BLaER1 (cell line): Measurements from ENCODE around the gene FRMD4A.
A peak's percentile ranks its signal among the peaks of the same experiment; 100 is the strongest.
"Not testable (repeated sequence)": the region's sequence is repeated elsewhere in the genome, so short reads cannot be mapped to it uniquely, and the experiment has no call there.

Experiments used
- H3K27ac ChIP-seq: shearing (Covaris generic); formaldehyde crosslinking; 2 replicates; pipeline ENCODE4 v1.8.1; 2022
- H3K27me3 ChIP-seq: shearing (Covaris generic); formaldehyde crosslinking; 2 replicates; pipeline ENCODE4 v1.8.1; 2022
- H3K36me3 ChIP-seq: shearing (Covaris generic); formaldehyde crosslinking; 2 replicates; pipeline ENCODE4 v1.8.1; 2022
- H3K4me1 ChIP-seq: shearing (Covaris generic); formaldehyde crosslinking; 2 replicates; pipeline ENCODE4 v1.8.1; 2022
- H3K4me2 ChIP-seq: shearing (Covaris generic); formaldehyde crosslinking; 2 replicates; pipeline ENCODE4 v1.8.1; 2022
- H3K4me3 ChIP-seq: shearing (Covaris generic); formaldehyde crosslinking; 2 replicates; pipeline ENCODE4 v1.8.1; 2022
- H3K9ac ChIP-seq: shearing (Covaris generic); formaldehyde crosslinking; 2 replicates; pipeline ENCODE4 v1.8.1; 2022
- H3K9me3 ChIP-seq: shearing (Covaris generic); formaldehyde crosslinking; 2 replicates; pipeline ENCODE4 v1.8.1; 2022
- H4K20me1 ChIP-seq: shearing (Covaris generic); formaldehyde crosslinking; 2 replicates; pipeline ENCODE4 v1.8.1; 2022
- Cebpa-rat ChIP-seq: shearing (Covaris generic); IDR thresholded peaks from 2 replicates; pipeline ENCODE4 v1.8.1; 2022

FRMD4A gene

DNA sequence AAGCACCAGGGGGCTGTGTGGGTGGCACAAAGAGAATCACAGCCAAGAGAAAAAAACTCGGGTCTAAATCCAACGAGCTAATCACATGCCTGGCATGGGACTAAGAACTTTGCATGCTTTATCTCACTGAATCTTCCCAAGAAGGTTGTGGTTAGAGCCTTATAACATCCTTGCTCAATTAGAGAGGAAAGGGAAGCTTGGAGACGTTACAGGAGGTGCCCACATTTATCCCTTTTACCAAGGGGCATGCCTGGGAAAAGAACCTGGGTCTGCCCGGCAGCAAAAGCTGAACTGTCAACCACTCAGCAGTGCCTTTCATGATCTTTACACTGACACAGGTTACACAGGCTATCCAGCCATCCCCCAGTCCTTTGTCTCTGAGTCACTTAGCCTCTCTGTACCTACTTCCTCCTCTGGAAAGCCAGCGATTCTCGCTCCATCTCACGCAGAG is 553.8 kb downstream of the FRMD4A start:
- Histone ChIP-seq H3K4me3 (no peak overlapping the region), H3K4me1 (peaks cover 6% of the 10 kb centered on the region; the same call in 1 of the 2 replicates), H3K4me2 (no peak overlapping the region), H3K9me3 (no peaks in the 10 kb centered on the region), H4K20me1 (no peaks in the 10 kb centered on the region), H3K27ac (no peak overlapping the region), H3K9ac (no peak overlapping the region), H3K27me3 (no peaks in the 10 kb centered on the region), H3K36me3 (no peaks in the 10 kb centered on the region)
- no peak for TF ChIP-seq Cebpa-rat

- H3K27me3 ChIP-seq: no peaks in the 10 kb centered on the region
- H3K4me1 ChIP-seq: no peaks in the 10 kb centered on the region
- H4K20me1 ChIP-seq: no peaks in the 10 kb centered on the region
- no peak overlapping the region for H3K9ac ChIP-seq
- no peak overlapping the region for H3K4me3 ChIP-seq
- H3K9me3 ChIP-seq: no peaks in the 10 kb centered on the region
- no peaks in the 10 kb centered on the region for H3K36me3 ChIP-seq
- no peak overlapping the region for H3K27ac ChIP-seq
- no peak for TF ChIP-seq Cebpa-rat
- H3K4me2 ChIP-seq: no peak overlapping the region
Measured at GRCh38 chr10:13775786-13776775, 554.6 kb downstream of the FRMD4A start.

DNA sequence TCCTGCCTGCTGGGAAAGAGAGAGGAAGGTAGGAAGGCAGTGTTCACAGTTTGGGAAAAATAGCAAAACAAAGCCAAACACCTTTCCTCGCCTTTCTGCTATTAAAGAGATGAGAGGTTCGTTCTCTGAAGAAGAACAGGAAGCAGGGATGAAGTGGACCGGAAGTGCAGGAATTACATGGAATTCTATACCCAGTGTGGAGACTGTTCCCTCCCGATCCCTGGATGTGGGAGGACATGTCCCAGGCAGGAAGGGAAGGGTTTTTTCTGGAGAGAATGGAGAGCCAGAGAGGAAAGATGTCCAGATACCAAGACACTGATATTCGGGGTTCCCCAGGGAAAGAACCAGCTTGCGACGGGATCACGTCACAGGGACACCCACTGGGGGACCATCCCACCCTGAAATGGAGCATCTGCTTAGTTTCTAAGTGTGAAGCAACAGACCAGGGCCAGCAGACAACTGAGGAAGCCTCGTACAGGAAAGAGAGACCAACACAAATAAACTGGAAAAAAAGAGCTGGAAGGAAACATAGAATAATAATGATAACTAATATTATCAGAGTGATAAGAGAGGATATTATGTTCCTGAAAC is 556.3 kb downstream of the FRMD4A start:
- TF ChIP-seq Cebpa-rat: no peak
- Histone ChIP-seq H3K4me2 (no peak overlapping the region), H3K27me3 (no peaks in the 10 kb centered on the region), H4K20me1 (no peaks in the 10 kb centered on the region), H3K36me3 (no peaks in the 10 kb centered on the region), H3K9ac (no peak overlapping the region), H3K27ac (no peak overlapping the region), H3K4me3 (no peak overlapping the region), H3K4me1 (peaks cover 11% of the 10 kb centered on the region), H3K9me3 (no peaks in the 10 kb centered on the region)

DNA sequence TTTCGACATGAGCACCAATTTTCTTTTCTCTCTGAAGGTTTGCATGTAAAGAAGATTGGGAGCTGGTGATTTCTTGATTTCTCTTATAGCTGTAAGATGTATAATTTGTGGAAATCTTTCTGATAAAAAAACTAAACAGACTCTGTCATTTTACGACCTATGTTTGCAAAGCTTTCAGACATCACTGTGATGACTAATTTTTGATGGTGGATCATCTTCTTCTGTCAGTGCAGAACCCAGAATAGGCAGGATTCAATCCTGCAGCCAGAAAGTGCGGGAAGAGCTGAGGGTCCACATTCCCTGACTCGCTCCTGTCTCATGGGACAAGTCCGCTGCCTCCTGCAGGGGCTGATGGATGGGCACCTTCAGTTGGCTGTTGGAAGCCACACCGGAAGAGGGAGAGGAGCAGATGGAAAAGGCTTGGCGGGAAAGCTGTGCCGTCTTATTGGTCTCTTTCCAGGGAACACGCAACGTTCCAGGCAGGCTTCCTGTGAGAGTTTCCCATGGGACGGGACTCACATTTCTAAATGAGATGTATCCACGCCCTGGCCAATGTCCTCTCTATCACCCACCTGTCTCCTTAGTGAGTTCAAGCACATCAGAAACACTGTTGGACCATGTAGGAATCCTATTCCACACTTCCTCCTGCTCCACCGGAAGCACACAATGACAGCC is 557.1 kb downstream of the FRMD4A start:
- Histone ChIP-seq H3K4me2 (no peak overlapping the region), H3K27me3 (no peaks in the 10 kb centered on the region), H3K27ac (no peak overlapping the region), H3K36me3 (no peaks in the 10 kb centered on the region), H3K9me3 (no peaks in the 10 kb centered on the region), H3K9ac (no peak overlapping the region), H3K4me3 (no peak overlapping the region), H3K4me1 (peaks cover 13% of the 10 kb centered on the region), H4K20me1 (no peaks in the 10 kb centered on the region)
- no peak for TF ChIP-seq Cebpa-rat

DNA sequence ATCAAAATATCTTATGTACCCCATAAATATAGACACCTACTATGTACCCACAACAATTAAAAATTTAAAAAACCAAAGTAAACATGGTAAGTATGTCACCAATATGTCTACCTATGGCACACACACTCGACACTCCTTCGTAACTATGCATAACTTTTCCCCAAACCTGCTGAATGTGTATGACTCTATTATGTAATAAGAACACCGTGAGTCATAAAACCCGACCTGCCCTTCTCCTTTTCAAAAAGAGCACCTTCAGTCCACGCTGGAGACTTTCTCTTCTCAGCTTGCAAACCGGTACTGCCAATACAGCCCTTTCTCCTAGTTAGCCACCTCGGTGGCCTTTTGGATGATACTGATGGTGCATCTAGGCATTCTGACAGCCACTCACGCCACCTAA is 557.7 kb downstream of the FRMD4A start:
- Histone ChIP-seq H3K36me3 (no peaks in the 10 kb centered on the region), H3K27ac (no peak overlapping the region), H3K4me1 (peaks cover 13% of the 10 kb centered on the region), H3K9ac (no peak overlapping the region), H3K27me3 (no peaks in the 10 kb centered on the region), H4K20me1 (no peaks in the 10 kb centered on the region), H3K4me3 (no peak overlapping the region), H3K4me2 (no peak overlapping the region), H3K9me3 (no peaks in the 10 kb centered on the region)
- TF ChIP-seq Cebpa-rat: no peak

DNA sequence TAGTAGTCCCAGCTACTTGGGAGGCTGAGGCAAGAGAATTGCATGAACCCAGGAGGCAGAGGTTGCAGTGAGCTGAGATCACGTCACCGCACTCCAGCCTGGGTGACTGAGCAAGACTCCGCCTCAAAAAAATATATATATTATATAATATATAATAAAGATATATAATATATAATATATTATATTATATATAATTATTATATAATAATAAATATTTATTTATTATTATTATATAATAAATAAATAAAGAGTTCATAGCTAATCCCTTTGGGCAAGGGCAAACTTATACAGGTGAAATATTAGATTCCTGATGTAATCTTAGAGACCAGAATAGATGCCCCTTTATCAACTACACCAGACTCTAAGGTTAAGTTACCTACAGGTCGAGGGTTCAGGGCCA is 558.7 kb downstream of the FRMD4A start:
- no peaks in the 10 kb centered on the region for H3K27me3 ChIP-seq
- no peak overlapping the region for H3K9ac ChIP-seq
- H3K9me3 ChIP-seq: no peaks in the 10 kb centered on the region
- H3K27ac ChIP-seq: no peak overlapping the region
- H3K4me2 ChIP-seq: no peak overlapping the region
- H3K4me3 ChIP-seq: no peak overlapping the region
- no peaks in the 10 kb centered on the region for H3K36me3 ChIP-seq
- H3K4me1 ChIP-seq: peaks cover 13% of the 10 kb centered on the region
- no peaks in the 10 kb centered on the region for H4K20me1 ChIP-seq
- TF ChIP-seq Cebpa-rat: no peak

GRCh38 chr10:13770760-13771493 is 559.8 kb downstream of the FRMD4A start:
- no peak overlapping the region for H3K9ac ChIP-seq
- H3K27me3 ChIP-seq: no peaks in the 10 kb centered on the region
- H3K4me1 ChIP-seq: peaks cover 20% of the 10 kb centered on the region
- H4K20me1 ChIP-seq: no peaks in the 10 kb centered on the region
- no peak for TF ChIP-seq Cebpa-rat
- no peak overlapping the region for H3K4me3 ChIP-seq
- no peak overlapping the region for H3K27ac ChIP-seq
- peak overlapping the region; percentile 47; the same call in 1 of the 2 replicates for H3K4me2 ChIP-seq
- H3K9me3 ChIP-seq: no peaks in the 10 kb centered on the region
- no peaks in the 10 kb centered on the region for H3K36me3 ChIP-seq

DNA sequence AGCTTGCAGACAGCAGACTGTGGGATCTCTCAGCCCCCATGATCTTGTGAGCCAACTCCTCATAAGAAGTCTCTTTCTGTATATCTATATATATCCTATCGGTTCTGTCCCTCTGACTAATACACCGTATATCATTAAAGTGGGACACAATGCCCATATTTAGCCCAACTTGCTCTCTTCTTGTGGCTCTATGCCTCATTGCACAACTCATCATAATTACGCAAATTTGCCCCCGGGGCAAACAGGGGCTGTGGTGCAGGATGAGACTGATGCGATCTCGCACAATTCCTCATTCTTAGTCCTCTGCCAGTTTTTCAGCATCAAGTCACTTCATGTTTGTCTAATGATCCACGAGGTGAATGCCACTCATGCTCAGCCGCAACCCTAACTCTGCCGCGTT is 560.8 kb downstream of the FRMD4A start:
- no peaks in the 10 kb centered on the region for H3K9me3 ChIP-seq
- no peak overlapping the region for H3K27ac ChIP-seq
- no peak for TF ChIP-seq Cebpa-rat
- H3K9ac ChIP-seq: no peak overlapping the region
- no peaks in the 10 kb centered on the region for H3K27me3 ChIP-seq
- H3K36me3 ChIP-seq: no peaks in the 10 kb centered on the region
- H3K4me3 ChIP-seq: no peak overlapping the region
- no peaks in the 10 kb centered on the region for H4K20me1 ChIP-seq
- H3K4me1 ChIP-seq: peaks cover 21% of the 10 kb centered on the region
- H3K4me2 ChIP-seq: peak overlapping the region; percentile 47

DNA sequence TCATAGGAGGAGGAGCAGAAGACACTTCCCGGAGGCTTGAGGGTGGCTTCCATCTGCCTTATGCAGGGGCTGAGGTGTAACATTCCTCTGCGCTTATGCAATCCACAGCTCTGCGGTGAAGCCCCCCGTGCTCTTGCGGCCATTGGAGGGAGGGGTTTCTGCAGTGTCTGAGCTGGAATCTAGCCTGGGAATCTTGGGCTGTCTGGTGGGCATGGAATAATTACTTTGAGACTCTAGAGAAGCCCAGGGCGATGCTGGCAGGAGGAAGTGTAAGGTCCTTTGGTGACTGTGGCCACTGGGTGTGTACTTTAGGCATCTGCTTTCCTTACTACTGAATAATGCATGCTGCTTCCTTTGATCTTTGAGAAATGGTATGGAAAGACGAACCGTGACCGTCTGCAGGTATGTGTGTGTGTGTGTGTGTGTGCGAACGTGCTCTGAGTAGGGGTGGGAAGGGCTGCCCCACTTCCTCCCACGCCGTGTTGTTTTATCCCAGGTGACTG is 563.0 kb downstream of the FRMD4A start:
- Histone ChIP-seq H3K27ac (no peak overlapping the region), H3K4me1 (peaks cover 21% of the 10 kb centered on the region)

GRCh38 chr10:13767148-13767547 is 563.6 kb downstream of the FRMD4A start:
- not testable (repeated sequence) for H3K9ac ChIP-seq, H3K27me3 ChIP-seq, H3K9me3 ChIP-seq, H3K27ac ChIP-seq, H3K4me3 ChIP-seq, H3K4me2 ChIP-seq, H4K20me1 ChIP-seq, H3K36me3 ChIP-seq
- peaks cover 21% of the 10 kb centered on the region for H3K4me1 ChIP-seq

More for the DNA sequence above, 563.0 kb downstream of the FRMD4A start:
- Histone ChIP-seq H4K20me1 (no peaks in the 10 kb centered on the region), H3K27me3 (no peaks in the 10 kb centered on the region), H3K4me2 (no peak overlapping the region), H3K36me3 (no peaks in the 10 kb centered on the region), H3K4me3 (no peak overlapping the region), H3K9me3 (no peaks in the 10 kb centered on the region), H3K9ac (no peak overlapping the region)
- TF ChIP-seq Cebpa-rat: no peak
